Osteocyte (in vitro differentiated cells): ENCODE results near the gene CELF5. TPM values are rescaled to one million over a fixed set of nuclear protein-coding genes. Genes with fewer than 3 reads are reported as not detected.
A peak's percentile ranks its signal among the peaks of the same experiment; 100 is the strongest.

Experiments
- DNase-seq: peaks from one replicate; pipeline ENCODE4 v3.0.0; 2021; ENCODE audit warnings: mixed read lengths; ENCODE audit not compliant: unreplicated experiment; ENCODE audit errors: extremely low spot score
- H3K27ac Mint-ChIP-seq: one replicate; pipeline ENCODE4 v1.8.0; 2021; ENCODE audit warnings: mild to moderate bottlenecking, mixed read lengths; ENCODE audit not compliant: unreplicated experiment
- H3K27me3 Mint-ChIP-seq: one replicate; pipeline ENCODE4 v1.8.0; 2021; ENCODE audit warnings: mixed read lengths; ENCODE audit not compliant: unreplicated experiment
- H3K36me3 Mint-ChIP-seq: one replicate; pipeline ENCODE4 v1.8.0; 2021; ENCODE audit warnings: mixed read lengths; ENCODE audit not compliant: unreplicated experiment
- H3K4me1 Mint-ChIP-seq: one replicate; pipeline ENCODE4 v1.8.0; 2021; ENCODE audit warnings: mixed read lengths; ENCODE audit not compliant: unreplicated experiment
- H3K4me3 Mint-ChIP-seq: one replicate; pipeline ENCODE4 v1.8.0; 2021; ENCODE audit warnings: mild to moderate bottlenecking, moderate library complexity, mixed read lengths; ENCODE audit not compliant: unreplicated experiment
- H3K9me3 Mint-ChIP-seq: one replicate; pipeline ENCODE4 v1.8.0; 2021; ENCODE audit warnings: mixed read lengths; ENCODE audit not compliant: unreplicated experiment
- CTCF ChIP-seq: fragments of 200-600 bp; sonication (generic); IDR thresholded peaks from 2 replicates; pipeline ENCODE4 v1.5.0; 2021; ENCODE audit warnings: antibody characterized with exemption, mild to moderate bottlenecking, moderate library complexity
- total RNA-seq: library from RNA; stranded (reverse); gene quantifications from 2 replicates; pipeline ENCODE4 v1.2.1, GENCODE V29; 2021

Gene CELF5
- total RNA-seq, 1 donor from 2014 or later = 0.16 TPM

GRCh38 chr19:3272401-3272931 is 48.0 kb downstream of the CELF5 start:
- no peak for DNase-seq
- no peak for TF ChIP-seq CTCF
- Mint-ChIP-seq H3K27ac (no peak overlapping the region), H3K9me3 (no peaks in the 10 kb centered on the region), H3K4me3 (no peak overlapping the region), H3K4me1 (peaks cover 8% of the 10 kb centered on the region), H3K27me3 (peaks cover 39% of the 10 kb centered on the region), H3K36me3 (no peaks in the 10 kb centered on the region)

GRCh38 chr19:3272952-3273351 is 48.5 kb downstream of the CELF5 start:
- Mint-ChIP-seq H3K4me1 (peaks cover 8% of the 10 kb centered on the region), H3K27me3 (peaks cover 42% of the 10 kb centered on the region), H3K27ac (no peak overlapping the region), H3K4me3 (no peak overlapping the region), H3K36me3 (no peaks in the 10 kb centered on the region), H3K9me3 (no peaks in the 10 kb centered on the region)
- DNase-seq = no peak
- no peak for TF ChIP-seq CTCF

GRCh38 chr19:3274245-3274941 is 49.9 kb downstream of the CELF5 start:
- H3K36me3 Mint-ChIP-seq = no peaks in the 10 kb centered on the region
- H3K4me3 Mint-ChIP-seq = peak overlapping the region; percentile 73

GRCh38 chr19:3274942-3275582 is 50.6 kb downstream of the CELF5 start:
- peak overlapping the region; percentile 73 for H3K4me3 Mint-ChIP-seq

More at GRCh38 chr19:3274245-3274941, 49.9 kb downstream of the CELF5 start:
- Mint-ChIP-seq H3K27ac (no peak overlapping the region), H3K9me3 (no peaks in the 10 kb centered on the region), H3K4me1 (peaks cover 8% of the 10 kb centered on the region), H3K27me3 (peaks cover 36% of the 10 kb centered on the region)
- no peak for TF ChIP-seq CTCF
- DNase-seq = no peak

More at GRCh38 chr19:3274942-3275582, 50.6 kb downstream of the CELF5 start:
- TF ChIP-seq CTCF = no peak
- Mint-ChIP-seq H3K36me3 (no peaks in the 10 kb centered on the region), H3K27me3 (peaks cover 29% of the 10 kb centered on the region), H3K4me1 (peaks cover 8% of the 10 kb centered on the region), H3K9me3 (no peaks in the 10 kb centered on the region), H3K27ac (peak overlapping the region; percentile 34)
- DNase-seq = no peak
